GM18505 (cell line): Measurements from ENCODE around the gene EGFR.

Source experiments
- ATAC-seq: cut with Tn5 transposase; IDR thresholded peaks from one replicate; pipeline ENCODE4 v1.9.1; 2021; ENCODE audit not compliant: unreplicated experiment
- POLR2A ChIP-seq: IDR thresholded peaks from 4 replicates; pipeline ENCODE4 v1.6.1; 2011; ENCODE audit warnings: borderline replicate concordance; ENCODE audit not compliant: insufficient read depth, insufficient read length; ENCODE audit errors: extremely low read depth

The EGFR gene

GRCh38 chr7:55181762-55182161 lies 162.9 kb downstream of the EGFR start:
- no peak for ATAC-seq
- TF ChIP-seq POLR2A: no peak

GRCh38 chr7:55183897-55184296 lies 165.1 kb downstream of the EGFR start:
- no peak for ATAC-seq
- no peak for TF ChIP-seq POLR2A

- no peak for TF ChIP-seq POLR2A
- ATAC-seq: no peak
Observed at GRCh38 chr7:55185321-55185802, 166.5 kb downstream of the EGFR start.

DNA sequence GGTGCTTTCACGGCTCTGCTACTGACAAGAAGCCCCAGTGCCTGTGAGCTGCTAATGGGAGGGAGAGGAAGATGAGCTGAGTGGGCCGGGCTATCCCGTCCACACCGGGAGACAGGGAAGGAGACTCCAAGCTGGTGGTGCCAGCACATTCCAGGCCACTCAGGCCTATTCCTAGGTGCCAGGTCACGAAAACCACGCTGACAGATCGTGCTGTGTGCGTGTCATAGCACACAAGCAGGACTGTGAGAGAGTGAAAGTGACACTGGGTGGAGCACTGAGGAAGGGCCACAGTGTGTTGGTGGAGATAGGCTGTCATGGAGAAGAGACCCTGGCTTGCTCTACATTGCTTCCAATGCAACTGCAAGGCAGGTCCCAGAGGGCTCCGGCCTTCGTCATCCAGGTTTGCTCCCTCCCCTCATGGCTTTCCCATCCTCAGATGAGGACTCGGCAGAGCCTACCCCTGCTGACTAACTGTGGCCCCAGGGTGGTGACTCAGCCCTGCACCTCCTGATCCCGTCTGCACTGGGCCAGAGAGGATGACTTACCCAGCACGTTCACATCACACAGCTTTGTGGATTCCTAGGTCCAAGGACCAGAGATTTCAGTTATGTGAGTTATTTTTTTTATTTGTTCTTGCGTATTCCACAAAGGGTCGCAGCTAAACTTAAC lies 167.3 kb downstream of the EGFR start:
- no peak for ATAC-seq

DNA sequence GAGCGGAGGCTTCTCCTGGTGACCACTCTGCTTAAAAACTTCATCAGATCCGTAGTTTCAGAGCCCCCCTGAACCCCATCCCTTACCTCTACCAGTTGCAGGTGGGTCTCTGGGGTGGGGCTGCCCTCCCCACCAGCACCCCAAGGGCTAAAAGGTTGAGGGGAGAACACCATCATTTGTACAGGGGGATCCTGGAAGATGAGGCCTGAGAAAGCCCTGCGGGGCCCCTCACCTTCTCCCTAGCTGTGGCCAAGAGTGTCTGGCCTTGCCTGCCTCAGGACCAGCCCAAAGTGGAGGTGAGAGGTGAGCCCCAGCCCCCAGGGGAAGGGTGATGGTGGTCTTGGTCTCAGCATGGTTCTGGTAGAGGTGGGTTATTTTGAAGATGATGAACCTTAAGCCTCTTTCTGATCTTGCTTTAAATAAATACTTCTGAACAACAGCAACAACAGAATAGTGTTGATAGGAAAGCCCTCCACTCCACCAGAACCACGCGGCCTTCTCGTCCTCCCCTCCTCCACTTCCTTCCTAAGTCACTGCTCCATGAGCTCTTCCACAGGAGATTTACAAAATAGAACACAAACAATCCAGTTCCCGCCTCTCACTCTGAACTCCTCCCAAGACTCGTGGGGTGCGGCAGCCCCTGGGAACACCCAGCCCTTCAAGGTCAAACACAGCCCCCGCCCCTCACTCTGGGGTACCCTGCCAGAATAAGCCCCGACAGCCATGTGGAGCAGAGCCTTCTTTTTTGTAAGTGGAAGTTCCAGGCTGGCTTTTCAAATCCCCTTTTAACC lies 169.1 kb downstream of the EGFR start:
- no peak for ATAC-seq
- TF ChIP-seq POLR2A: no peak

More for the DNA sequence above, 167.3 kb downstream of the EGFR start:
- TF ChIP-seq POLR2A: no peak

DNA sequence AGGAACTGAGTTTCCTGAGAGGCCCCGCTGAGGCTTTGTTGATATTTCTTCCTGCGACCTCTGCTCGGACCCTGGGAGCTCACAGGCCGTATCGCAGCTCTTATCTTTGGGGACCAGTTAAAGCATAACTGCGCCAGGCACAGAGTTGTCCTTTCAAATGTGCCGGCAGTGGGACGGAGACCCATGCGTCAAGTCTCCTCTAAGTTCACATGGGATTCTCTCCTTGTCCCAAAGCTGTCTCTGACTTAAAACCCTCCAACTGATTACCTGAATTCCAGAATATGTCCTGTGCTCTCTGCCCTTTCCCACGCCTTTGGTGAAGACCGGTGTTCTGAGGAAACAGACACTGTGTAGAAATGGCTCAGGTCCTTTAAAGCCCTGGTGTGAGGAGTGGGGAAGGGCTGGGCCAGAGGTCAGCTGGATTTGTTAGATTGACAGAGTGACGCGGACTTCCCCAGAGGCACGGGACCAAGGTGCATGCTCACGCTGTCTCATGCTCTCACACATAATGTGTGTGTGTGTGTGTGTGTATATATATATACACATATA lies 169.8 kb downstream of the EGFR start:
- TF ChIP-seq POLR2A: no peak
- ATAC-seq: no peak

DNA sequence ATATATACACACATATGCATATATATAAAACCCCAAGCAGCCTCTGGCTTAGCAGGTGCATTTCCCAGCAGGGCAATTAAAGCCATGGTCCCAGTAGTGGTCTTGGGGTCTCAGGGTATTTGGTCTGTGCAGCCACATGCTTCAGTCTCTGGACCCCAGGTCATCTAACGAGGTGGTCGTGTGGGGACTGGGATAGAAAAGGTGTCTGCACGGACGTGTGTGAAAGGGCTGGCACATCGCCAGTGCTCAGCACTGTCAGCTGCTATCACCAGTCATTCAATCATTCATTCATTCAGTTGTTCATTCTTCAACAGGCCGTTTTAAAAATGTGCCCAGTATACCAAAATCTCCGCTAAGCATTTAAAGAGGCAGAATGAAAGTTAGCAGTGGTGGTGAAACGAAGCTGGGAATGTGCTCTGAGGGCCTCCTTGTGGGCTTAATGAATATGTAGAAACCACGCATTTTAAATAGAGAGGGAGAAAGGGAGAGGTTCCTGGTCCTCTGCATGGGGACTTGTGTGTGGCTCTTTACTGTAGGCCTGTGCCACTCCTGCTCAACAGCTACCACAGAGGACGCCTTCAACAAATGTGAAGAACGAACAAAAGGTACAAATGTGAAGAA lies 170.4 kb downstream of the EGFR start:
- TF ChIP-seq POLR2A: no peak

DNA sequence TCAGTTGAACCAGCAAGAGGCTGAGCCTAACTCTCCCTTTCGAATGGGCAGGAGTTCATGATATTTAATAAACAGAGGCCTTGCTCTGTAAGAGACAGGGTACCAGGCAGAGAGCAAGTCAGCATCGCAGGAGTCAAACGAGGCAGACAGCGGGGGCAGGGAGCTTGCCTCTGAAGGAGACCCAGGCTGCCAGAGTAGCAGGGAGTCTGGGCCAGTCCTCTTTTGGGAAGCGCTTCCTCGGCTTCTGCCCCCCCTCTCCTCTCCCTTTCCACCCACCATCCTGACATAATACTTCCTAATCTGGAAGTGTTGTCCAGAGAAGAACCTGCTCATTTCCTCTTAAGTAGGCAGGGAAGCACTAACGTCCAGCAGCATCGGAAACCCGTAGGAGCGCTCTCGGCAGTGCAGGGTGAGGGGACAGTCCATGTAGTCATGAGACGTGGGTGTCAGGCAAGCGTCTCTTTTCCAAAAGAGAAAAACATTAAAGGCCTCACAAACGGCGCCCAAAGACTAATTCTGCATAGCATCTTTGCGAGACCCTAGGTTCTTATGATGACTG lies 171.1 kb downstream of the EGFR start:
- no peak for ATAC-seq
- TF ChIP-seq POLR2A: no peak

More for the DNA sequence above, 170.4 kb downstream of the EGFR start:
- ATAC-seq: no peak

GRCh38 chr7:55190511-55191160 lies 171.8 kb downstream of the EGFR start:
- no peak for ATAC-seq
- TF ChIP-seq POLR2A: no peak

DNA sequence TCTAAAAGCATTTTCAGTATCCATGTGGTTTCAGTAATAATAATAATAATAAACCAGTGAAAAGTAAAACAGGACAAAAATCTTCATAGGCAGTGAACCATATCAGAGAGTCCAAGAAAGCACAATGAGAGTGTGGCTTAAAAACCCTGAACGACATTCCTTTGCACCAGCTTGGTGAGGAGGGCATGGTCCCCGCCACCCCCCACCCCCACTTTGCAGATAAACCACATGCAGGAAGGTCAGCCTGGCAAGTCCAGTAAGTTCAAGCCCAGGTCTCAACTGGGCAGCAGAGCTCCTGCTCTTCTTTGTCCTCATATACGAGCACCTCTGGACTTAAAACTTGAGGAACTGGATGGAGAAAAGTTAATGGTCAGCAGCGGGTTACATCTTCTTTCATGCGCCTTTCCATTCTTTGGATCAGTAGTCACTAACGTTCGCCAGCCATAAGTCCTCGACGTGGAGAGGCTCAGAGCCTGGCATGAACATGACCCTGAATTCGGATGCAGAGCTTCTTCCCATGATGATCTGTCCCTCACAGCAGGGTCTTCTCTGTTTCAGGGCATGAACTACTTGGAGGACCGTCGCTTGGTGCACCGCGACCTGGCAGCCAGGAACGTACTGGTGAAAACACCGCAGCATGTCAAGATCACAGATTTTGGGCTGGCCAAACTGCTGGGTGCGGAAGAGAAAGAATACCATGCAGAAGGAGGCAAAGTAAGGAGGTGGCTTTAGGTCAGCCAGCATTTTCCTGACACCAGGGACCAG lies 172.5 kb downstream of the EGFR start:
- no peak for TF ChIP-seq POLR2A

GRCh38 chr7:55191926-55192692 lies 173.3 kb downstream of the EGFR start:
- no peak for ATAC-seq
- TF ChIP-seq POLR2A: no peak

More for the DNA sequence above, 172.5 kb downstream of the EGFR start:
- ATAC-seq: no peak

DNA sequence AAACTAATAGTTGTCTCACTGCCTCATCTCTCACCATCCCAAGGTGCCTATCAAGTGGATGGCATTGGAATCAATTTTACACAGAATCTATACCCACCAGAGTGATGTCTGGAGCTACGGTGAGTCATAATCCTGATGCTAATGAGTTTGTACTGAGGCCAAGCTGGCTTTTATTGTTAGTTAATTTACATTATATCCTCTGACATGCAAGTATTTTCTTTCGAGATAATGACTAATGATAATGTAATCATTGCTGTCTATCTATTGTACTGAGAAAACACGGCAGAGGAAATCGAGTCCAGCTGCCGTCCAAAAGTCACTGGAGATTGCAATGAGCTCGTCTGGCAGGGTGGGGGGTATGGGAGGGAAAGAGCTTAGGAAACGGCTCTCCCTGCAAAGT lies 173.9 kb downstream of the EGFR start:
- TF ChIP-seq POLR2A: no peak
- no peak for ATAC-seq

DNA sequence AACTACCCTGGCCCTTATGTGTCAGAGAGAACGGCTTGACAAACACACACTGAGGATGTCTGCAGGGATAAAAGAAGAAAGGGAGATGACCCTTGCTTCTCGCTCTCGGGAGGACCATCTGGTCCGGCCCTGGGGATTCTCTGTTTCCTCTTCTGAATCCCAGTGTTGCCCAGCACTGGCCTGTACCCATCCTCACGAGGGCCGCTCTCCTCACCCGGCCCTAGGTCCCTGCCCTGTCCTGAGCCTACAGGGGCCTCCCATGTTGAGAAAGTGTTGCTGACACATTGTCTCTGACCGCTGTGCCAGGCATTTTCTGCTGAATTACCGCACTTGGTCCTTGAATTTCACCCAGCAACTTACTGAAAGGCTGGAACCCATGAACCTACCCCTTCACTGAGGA lies 174.4 kb downstream of the EGFR start:
- no peak for ATAC-seq
- no peak for TF ChIP-seq POLR2A
